Astrocyte (in vitro differentiated cells and primary cell): ENCODE data around the gene OSGEPL1. TPM values are rescaled to one million over a fixed set of nuclear protein-coding genes. Genes with fewer than 3 reads are reported as not detected.
A peak's percentile ranks its signal among the peaks of the same experiment; 100 is the strongest.

Experiments used
- DNase-seq: peaks from one replicate; pipeline ENCODE4 v3.0.0-alpha.2; 2010; ENCODE audit warnings: low read depth
- FAIRE-seq: peaks from 2 replicates; lab custom pipeline; 2011; peaks lifted over from hg19 to GRCh38; lab: Jason Lieb, UNC
- H2AFZ ChIP-seq: 2 replicates; pipeline ENCODE4 v1.6.0; 2012; ENCODE audit warnings: low read depth, low read length, inconsistent platforms
- H3K27ac ChIP-seq: 2 replicates; pipeline ENCODE4 v1.5.1; 2011; ENCODE audit warnings: low read depth, low read length, inconsistent platforms
- H3K27me3 ChIP-seq: 2 replicates; pipeline ENCODE4 v1.6.0; 2011; ENCODE audit warnings: low read length, inconsistent platforms; ENCODE audit not compliant: insufficient read depth
- H3K36me3 ChIP-seq: 2 replicates; pipeline ENCODE4 v1.5.1; 2011; ENCODE audit warnings: low read length, inconsistent platforms; ENCODE audit not compliant: insufficient read depth
- H3K4me1 ChIP-seq: 2 replicates; pipeline ENCODE4 v1.5.1; 2011; ENCODE audit warnings: low read length, inconsistent platforms; ENCODE audit not compliant: insufficient read depth
- H3K4me2 ChIP-seq: 2 replicates; pipeline ENCODE4 v1.6.0; 2012; ENCODE audit warnings: low read length, inconsistent platforms
- H3K4me3 ChIP-seq: 2 replicates; pipeline ENCODE4 v1.5.1; 2011; ENCODE audit warnings: low read depth, mild to moderate bottlenecking, low read length, inconsistent platforms; ENCODE audit not compliant: insufficient read depth
- H3K79me2 ChIP-seq: 2 replicates; pipeline ENCODE4 v1.6.0; 2012; ENCODE audit warnings: mild to moderate bottlenecking, low read length, inconsistent platforms; ENCODE audit not compliant: insufficient read depth
- H3K9ac ChIP-seq: 2 replicates; pipeline ENCODE4 v1.6.0; 2012; ENCODE audit warnings: mild to moderate bottlenecking, low read length, inconsistent platforms
- H3K9me3 ChIP-seq: 2 replicates; pipeline ENCODE4 v1.5.1; 2012; ENCODE audit warnings: low read depth, mild to moderate bottlenecking, low read length, inconsistent platforms; ENCODE audit not compliant: insufficient read depth
- H4K20me1 ChIP-seq: 2 replicates; pipeline ENCODE4 v1.6.0; 2012; ENCODE audit warnings: low read length, inconsistent platforms; ENCODE audit not compliant: insufficient read depth
- H3K27ac Mint-ChIP-seq: one replicate; pipeline ENCODE4 v1.8.0; 2021; ENCODE audit warnings: mild to moderate bottlenecking, mixed read lengths; ENCODE audit not compliant: unreplicated experiment
- H3K27me3 Mint-ChIP-seq: one replicate; pipeline ENCODE4 v1.8.0; 2021; ENCODE audit warnings: low read depth, mixed read lengths; ENCODE audit not compliant: unreplicated experiment
- H3K36me3 Mint-ChIP-seq: one replicate; pipeline ENCODE4 v1.8.0; 2021; ENCODE audit warnings: low read depth, mixed read lengths; ENCODE audit not compliant: unreplicated experiment
- H3K4me1 Mint-ChIP-seq: one replicate; pipeline ENCODE4 v1.8.0; 2021; ENCODE audit warnings: low read depth, mixed read lengths; ENCODE audit not compliant: unreplicated experiment
- H3K4me3 Mint-ChIP-seq: one replicate; pipeline ENCODE4 v1.8.0; 2021; ENCODE audit warnings: mild to moderate bottlenecking, moderate library complexity, mixed read lengths; ENCODE audit not compliant: unreplicated experiment
- H3K9me3 Mint-ChIP-seq: one replicate; pipeline ENCODE4 v1.8.0; 2021; ENCODE audit warnings: mild to moderate bottlenecking, mixed read lengths; ENCODE audit not compliant: unreplicated experiment
- CTCF ChIP-seq: IDR thresholded peaks from 2 replicates; pipeline ENCODE4 v1.5.1; 2011; ENCODE audit warnings: low read depth, mild to moderate bottlenecking, inconsistent platforms, low read length, moderate library complexity; ENCODE audit not compliant: insufficient read depth
- EZH2 ChIP-seq: IDR thresholded peaks from 2 replicates; pipeline ENCODE4 v1.6.1; 2012; ENCODE audit warnings: mild to moderate bottlenecking, low read length, inconsistent platforms; ENCODE audit not compliant: insufficient read depth
- total RNA-seq: library from RNA; stranded (reverse); gene quantifications from 2 replicates; pipeline ENCODE4 v1.2.1, GENCODE V29; 2021

The OSGEPL1 gene
- total RNA-seq, 1 donor from 2014 or later = 4.1 TPM

DNA sequence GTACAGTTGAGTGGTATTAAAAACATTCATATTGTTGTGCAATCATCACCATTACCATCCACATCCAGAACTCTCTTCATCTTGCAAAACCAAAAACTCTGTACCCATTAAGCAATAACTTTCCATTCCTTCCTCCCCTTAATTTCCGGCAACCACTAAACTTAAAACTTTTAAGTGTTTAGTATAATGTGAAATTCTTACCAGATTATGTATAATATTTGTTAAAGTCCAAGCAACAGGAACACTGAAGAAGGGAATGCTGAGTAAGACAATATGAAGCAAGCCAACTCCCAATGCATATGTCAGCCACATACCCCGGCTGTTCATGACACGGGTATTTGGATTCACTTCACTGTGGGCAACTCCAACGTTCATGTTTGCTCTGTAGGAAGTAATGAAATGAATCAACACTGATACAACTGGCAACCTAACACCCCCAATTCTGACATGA lies 19.7 kb upstream of the OSGEPL1 start:
- Mint-ChIP-seq H3K27ac (peak overlapping the region; percentile 64), H3K4me3 (peak overlapping the region; percentile 95), H3K4me1 (peaks cover 21% of the 10 kb centered on the region), H3K27me3 (no peaks in the 10 kb centered on the region), H3K9me3 (no peaks in the 10 kb centered on the region), H3K36me3 (peaks cover 14% of the 10 kb centered on the region)
- peak overlapping the region; percentile 95 for H3K27ac ChIP-seq
- no peak overlapping the region for H2AFZ ChIP-seq
- FAIRE-seq (no peak), DNase-seq (peak; percentile 14)
- TF ChIP-seq CTCF (no peak), EZH2 (no peak)
- H3K27me3 ChIP-seq = no peaks in the 10 kb centered on the region
- H4K20me1 ChIP-seq = peaks cover 8% of the 10 kb centered on the region
- H3K4me2 ChIP-seq = peak overlapping the region; percentile 90
- peak overlapping the region; percentile 93 for H3K9ac ChIP-seq
- peaks cover 16% of the 10 kb centered on the region for H3K36me3 ChIP-seq
- H3K79me2 ChIP-seq = peaks cover 80% of the 10 kb centered on the region
- no peaks in the 10 kb centered on the region for H3K9me3 ChIP-seq
- H3K4me3 ChIP-seq = peak overlapping the region; percentile 31
- peaks cover 7% of the 10 kb centered on the region for H3K4me1 ChIP-seq

- H3K27ac Mint-ChIP-seq = no peak overlapping the region
- Histone ChIP-seq H3K27ac (no peak overlapping the region), H3K4me1 (no peaks in the 10 kb centered on the region), H3K27me3 (no peaks in the 10 kb centered on the region), H3K36me3 (peaks cover 44% of the 10 kb centered on the region), H3K4me3 (no peak overlapping the region), H3K9me3 (no peaks in the 10 kb centered on the region), H3K4me2 (no peak overlapping the region), H4K20me1 (no peaks in the 10 kb centered on the region), H3K9ac (no peak overlapping the region), H3K79me2 (peaks cover 5% of the 10 kb centered on the region), H2AFZ (no peak overlapping the region)
- H3K4me3 Mint-ChIP-seq = no peak overlapping the region
- DNase-seq (no peak), FAIRE-seq (no peak)
- no peaks in the 10 kb centered on the region for H3K4me1 Mint-ChIP-seq
- TF ChIP-seq EZH2 (no peak), CTCF (no peak)
- no peaks in the 10 kb centered on the region for H3K27me3 Mint-ChIP-seq
- H3K36me3 Mint-ChIP-seq = peaks cover under 1% of the 10 kb centered on the region
- no peaks in the 10 kb centered on the region for H3K9me3 Mint-ChIP-seq
Measured at GRCh38 chr2:189772212-189772611, 9.6 kb upstream of the OSGEPL1 start.

- no peaks in the 10 kb centered on the region for H3K27me3 Mint-ChIP-seq
- FAIRE-seq = no peak
Measured at GRCh38 chr2:189770590-189771322, 8.2 kb upstream of the OSGEPL1 start.

More at GRCh38 chr2:189770590-189771322, 8.2 kb upstream of the OSGEPL1 start:
- Histone ChIP-seq H3K9me3 (no peaks in the 10 kb centered on the region), H3K79me2 (no peaks in the 10 kb centered on the region), H3K27ac (no peak overlapping the region), H4K20me1 (no peaks in the 10 kb centered on the region), H3K36me3 (peaks cover 44% of the 10 kb centered on the region), H3K9ac (no peak overlapping the region), H3K27me3 (no peaks in the 10 kb centered on the region), H3K4me1 (no peaks in the 10 kb centered on the region), H3K4me3 (no peak overlapping the region), H3K4me2 (no peak overlapping the region), H2AFZ (no peak overlapping the region)
- no peak for TF ChIP-seq CTCF
- no peak for TF ChIP-seq EZH2
- Mint-ChIP-seq H3K4me1 (no peaks in the 10 kb centered on the region), H3K4me3 (no peak overlapping the region), H3K9me3 (no peaks in the 10 kb centered on the region), H3K36me3 (peaks cover 3% of the 10 kb centered on the region), H3K27ac (no peak overlapping the region)
- DNase-seq = no peak
